ENCODE results near the gene SYNM.

DNA sequence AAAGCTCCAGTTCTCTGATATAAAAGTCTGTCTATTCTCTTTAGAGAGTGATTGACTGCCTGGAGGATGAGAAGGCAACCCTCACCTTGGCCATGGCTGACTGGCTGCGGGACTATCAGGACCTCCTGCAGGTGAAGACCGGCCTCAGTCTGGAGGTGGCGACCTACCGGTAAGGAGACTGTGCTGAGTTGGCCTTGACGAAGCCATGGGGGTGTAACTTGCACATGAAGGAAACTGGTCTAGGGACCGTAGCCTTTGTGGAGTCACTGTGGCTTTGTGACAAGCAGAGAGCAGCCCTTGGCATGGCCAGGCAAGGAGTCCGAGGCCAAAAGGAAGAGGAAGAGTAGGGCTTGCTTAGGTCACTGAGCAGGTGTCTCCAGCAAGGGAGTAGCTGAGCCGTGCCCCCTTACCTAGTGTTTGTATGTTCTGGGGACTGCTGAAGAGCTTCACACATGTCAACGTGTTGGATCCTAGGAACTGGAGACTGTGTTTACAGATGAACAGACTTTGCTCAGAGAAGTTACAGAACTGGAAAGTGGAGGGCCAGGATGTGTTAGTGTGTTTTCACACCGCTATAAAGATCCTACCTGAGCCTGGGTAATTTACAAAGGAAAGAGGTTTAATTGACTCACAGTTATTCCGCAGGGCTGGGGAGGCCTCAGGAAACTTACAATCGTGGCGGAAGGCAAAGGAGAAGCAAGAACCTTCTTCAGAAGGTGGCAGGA, 8.8 kb downstream of the SYNM start:
- TF ChIP-seq, protein P1, sequence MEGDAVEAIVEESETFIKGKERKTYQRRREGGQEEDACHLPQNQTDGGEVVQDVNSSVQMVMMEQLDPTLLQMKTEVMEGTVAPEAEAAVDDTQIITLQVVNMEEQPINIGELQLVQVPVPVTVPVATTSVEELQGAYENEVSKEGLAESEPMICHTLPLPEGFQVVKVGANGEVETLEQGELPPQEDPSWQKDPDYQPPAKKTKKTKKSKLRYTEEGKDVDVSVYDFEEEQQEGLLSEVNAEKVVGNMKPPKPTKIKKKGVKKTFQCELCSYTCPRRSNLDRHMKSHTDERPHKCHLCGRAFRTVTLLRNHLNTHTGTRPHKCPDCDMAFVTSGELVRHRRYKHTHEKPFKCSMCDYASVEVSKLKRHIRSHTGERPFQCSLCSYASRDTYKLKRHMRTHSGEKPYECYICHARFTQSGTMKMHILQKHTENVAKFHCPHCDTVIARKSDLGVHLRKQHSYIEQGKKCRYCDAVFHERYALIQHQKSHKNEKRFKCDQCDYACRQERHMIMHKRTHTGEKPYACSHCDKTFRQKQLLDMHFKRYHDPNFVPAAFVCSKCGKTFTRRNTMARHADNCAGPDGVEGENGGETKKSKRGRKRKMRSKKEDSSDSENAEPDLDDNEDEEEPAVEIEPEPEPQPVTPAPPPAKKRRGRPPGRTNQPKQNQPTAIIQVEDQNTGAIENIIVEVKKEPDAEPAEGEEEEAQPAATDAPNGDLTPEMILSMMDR (IDR thresholded peaks at IDR 0.05) = no peak
- no peak for TF ChIP-seq POLR2A (IDR thresholded peaks at IDR 0.05)
